ENCODE measurements around the gene HERPUD2.
"Not testable (repeated sequence)": the region's sequence is repeated elsewhere in the genome, so short reads cannot be mapped to it uniquely, and the experiment has no call there.

Gene HERPUD2

DNA sequence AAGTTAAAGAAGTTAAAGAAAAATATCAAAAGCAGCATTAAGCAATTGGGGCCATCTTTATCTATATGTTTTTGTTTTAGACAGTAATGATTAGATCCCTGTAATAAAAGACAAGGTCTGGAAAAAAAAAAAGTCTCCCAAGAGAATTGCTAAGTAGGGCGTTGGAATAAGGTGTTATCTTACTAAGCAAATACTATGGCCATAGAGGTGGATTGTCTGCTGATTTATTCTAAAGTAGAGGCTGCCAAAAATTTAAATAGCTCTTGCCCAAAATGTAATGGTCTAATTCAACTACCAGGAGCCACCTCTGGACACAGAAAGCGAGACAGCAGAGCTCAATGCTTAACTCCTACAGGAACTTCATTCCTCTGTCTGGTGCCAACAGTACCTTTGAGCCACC lies 71.6 kb downstream of the HERPUD2 start:
- no peak for DNase-seq (ENCODE audit: low read depth in 4 of 4, low spot score in 1 of 4)

DNA sequence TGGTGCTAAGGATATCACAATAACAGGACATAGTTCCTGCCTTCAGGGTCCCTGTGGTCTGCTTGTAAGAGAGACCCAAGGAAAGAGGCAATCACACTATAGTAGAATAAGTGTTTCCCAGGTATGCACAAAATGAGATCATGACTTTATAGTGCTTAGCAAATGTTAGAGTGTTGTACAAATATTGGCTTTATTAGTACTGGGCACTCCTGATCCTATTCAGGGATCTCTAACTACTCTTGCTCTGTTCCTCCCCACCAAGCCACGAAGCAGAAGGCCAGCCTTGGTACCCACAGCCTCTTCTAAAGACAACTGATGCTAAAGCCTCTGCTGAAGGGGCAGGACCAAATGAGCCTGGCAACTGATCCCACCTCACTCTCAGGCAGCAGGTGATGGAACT lies 75.1 kb downstream of the HERPUD2 start:
- no peak for DNase-seq (ENCODE audit: low read depth in 4 of 4, low spot score in 1 of 4)

DNA sequence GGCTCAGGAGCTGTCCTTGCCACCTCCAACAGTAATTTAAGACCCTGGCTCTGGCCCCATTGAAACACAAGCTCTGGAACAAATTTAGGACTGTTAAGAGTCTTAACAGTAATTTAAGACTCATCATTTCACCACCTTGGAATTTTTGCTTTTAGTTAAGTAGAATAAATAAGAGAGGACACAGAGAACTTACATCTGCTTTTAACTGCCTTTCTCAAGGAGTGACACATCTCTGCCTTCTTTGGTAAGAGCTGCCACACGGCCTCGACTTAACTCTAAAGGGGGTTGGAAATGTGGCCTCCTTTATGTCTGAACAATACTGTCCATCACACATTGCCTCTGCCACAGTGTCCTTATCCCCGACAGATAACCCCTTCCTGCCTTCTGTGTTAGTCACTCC lies 77.9 kb downstream of the HERPUD2 start:
- no peak for DNase-seq (ENCODE audit: low read depth in 4 of 4, low spot score in 1 of 4)

- DNase-seq (ENCODE audit: low read depth in 4 of 4, low spot score in 1 of 4): no peak
Measured at GRCh38 chr7:35613150-35613549, 81.8 kb downstream of the HERPUD2 start.

DNA sequence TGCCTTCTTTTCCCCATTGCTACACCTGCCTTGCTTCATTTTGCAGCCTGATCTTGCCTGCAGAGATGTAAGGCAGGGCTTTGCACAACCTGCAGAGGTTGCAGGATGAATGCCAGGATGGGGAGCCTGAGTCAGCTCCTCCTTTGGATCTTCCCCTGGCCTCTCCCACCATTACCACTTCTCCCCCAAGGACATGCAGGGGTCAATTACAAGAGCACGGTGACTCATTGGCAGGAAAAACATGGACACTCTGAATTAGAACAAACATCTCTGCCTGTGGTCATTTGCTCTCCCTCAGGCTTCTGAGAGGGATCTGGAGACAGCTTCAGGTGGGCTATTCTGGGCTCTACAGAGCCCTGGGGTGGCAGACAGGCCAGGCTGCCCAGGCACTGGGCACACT lies 89.2 kb downstream of the HERPUD2 start:
- no peak for DNase-seq (ENCODE audit: low read depth in 4 of 4, low spot score in 1 of 4)

GRCh38 chr7:35604595-35604994 lies 90.3 kb downstream of the HERPUD2 start:
- no peak for DNase-seq (ENCODE audit: low read depth in 4 of 4, low spot score in 1 of 4)

- no peak for DNase-seq (ENCODE audit: low read depth in 4 of 4, low spot score in 1 of 4)
Measured at GRCh38 chr7:35599645-35600044, 95.3 kb downstream of the HERPUD2 start.

DNA sequence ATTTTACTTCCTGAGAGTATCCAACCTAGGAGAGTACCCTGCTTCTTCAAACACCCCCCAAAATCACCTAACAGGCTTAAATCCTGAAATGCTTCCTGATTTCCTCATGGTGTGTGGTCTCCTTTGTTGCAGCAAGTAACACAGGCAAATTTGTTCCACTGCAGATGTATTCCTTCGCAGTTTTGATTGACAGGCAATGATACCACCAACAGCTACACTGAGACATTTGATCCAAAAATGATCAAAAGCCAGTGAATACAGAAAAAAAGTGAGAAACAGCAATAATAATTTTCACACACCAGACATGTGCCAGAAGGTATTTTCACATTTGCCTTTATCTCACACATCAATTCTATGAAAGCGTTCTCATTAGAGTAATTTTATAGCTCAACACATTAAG lies 95.9 kb downstream of the HERPUD2 start:
- DNase-seq (ENCODE audit: low read depth in 4 of 4, low spot score in 1 of 4): no peak

DNA sequence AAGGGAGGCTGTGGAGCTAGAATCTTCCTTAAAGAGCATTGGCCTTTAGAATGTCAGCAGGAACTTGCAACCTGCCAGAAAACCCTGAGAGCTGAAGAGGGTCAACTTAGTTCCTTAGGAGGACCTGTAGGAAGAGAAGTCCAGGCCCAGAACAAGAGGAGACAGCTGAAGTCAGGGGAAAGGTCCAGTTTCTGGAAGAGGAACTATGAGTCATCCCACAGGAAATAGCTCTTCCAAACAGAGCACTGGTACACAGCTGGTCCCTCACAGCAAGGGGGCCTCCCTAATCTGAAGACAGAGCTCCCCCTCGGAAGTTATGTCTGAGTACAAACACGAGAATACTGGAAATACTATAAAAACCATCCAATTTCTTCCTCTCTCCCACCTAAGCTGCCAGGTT lies 98.9 kb downstream of the HERPUD2 start:
- no peak for DNase-seq (ENCODE audit: low read depth in 4 of 4, low spot score in 1 of 4)

DNA sequence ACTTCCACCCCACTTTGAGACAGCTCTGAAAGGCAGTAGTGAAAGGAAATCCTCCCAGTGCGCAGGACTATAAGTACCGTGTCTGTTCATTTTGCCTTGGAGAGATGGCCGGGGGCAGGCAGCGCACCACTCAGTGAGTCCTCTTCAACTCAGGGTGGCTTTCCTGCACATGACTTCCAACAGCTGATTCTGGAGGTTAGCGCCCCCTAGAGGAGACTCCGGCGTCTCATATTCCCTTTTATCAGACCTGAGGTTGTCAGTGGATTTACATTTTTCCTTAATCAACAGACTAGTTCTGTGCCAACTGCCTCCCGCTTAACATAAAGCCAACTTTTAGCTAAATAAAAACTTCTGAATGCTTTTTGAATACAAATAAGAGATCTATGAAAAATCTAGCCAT lies 101.0 kb downstream of the HERPUD2 start:
- peak in 1 of 4 experiments; percentile 1 for DNase-seq (ENCODE audit: low read depth in 4 of 4, low spot score in 1 of 4)

- DNase-seq (ENCODE audit: low read depth in 4 of 4, low spot score in 1 of 4): no peak
Measured at GRCh38 chr7:35588647-35589046, 106.3 kb downstream of the HERPUD2 start.

DNA sequence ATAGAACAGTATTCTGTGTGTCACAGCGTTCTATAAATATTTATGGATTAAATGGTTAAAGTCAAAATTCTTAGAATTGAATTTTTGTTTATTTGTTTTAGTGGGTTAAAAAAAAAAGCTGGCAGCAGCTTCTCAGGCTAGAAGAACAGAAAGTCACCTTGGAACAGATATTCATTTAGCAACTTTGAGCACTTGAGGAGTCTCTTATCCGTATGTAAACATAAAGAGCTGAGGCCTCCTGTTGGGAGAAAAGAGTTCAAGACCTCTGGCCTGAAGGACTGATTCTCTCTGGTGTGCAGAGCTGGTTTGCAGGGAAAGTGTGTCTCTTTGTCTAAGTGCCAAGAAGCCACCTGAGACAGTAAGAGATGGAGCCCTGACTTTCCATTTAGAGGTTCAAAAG lies 109.9 kb downstream of the HERPUD2 start:
- DNase-seq (ENCODE audit: low read depth in 4 of 4, low spot score in 1 of 4): no peak

DNA sequence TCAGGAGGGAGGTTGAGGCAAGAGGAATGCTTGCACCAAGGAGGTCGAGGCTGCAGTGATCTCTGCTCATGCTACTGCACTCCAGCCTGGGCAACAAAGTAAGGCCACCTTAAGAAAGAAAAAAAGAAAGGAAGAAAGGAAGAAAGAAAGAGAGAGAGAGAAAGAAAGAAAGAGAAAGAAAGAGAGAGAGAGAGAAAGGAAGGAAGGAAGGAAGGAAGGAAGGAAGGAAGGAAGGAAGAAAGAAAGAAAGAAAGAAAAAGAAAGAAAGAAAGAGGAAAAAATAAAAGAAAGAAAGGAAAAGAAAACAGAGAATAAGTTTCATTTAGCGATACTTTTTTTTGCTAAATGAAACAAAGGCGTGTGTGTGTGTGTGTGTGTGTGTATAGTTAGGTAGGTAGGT lies 110.4 kb downstream of the HERPUD2 start:
- not testable (repeated sequence) for DNase-seq (ENCODE audit: low read depth in 4 of 4, low spot score in 1 of 4)
